ENCODE results near the gene MLC1.
A peak's percentile ranks its signal among the peaks of the same experiment; 100 is the strongest.

MLC1 gene

DNA sequence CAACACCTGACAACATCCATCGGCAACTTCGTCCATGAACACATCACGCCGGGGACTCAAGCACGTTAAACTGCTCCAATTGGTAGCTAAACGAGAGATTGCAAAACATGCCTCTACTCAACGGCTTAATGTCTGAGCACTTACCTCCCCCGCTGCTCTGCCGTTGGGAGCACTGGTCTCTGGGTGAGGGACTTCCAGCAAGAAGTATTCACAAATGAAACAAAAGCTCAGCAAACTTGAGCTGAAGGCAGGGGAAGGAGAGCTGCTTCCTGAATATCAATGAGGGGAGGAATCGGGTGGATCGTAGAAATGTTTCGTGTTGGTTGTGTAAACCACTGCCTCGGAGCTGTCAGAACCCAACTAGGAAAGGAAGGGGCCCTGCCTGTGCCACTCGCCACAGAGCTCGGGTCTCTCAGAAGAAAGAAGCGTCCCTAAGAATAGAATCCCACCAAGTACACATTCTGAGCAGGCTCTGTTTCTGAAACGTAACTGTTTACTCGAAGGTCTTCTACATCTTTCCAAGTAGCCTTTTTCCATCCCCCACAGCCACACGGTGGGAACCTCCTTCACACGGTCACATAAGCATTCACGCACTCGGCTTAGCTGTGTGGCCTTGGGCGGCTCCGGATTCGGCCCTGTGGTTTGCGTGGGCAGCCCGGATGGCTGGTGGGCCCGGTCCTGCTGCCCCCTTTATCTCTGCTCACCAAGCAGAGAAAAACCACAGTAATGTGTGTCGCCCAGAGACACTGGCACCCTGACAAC is at the start of gene MLC1:
MLC1 (minus strand) TSS at position 216 of the 762 bp plus-strand sequence. CDS start 524 bp downstream, outside the sequence.
- peak; percentile 95 for DNase-seq

- DNase-seq = no peak
Measured at GRCh38 chr22:50134481-50134880, 49.3 kb upstream of the MLC1 start.

DNA sequence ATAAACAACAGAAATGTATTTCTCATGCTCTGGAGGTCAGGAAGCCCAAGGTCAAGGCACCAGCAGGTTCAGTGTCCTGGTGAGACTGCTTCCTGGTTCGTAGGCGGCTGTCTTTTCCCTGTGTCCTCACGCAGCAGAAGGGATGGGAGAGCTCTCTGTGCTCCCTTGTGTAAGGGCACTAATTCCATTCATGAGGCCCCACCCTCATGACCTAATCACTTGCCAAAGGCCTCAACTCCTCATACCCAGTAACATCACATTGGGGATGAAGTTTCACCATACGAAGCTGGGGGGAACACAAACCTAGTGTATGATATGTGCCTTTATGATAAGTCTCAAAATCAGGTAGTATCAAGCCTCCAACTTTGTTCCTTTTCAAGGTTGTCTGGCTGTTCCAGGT is 46.7 kb upstream of the MLC1 start:
- DNase-seq = no peak

GRCh38 chr22:50129121-50129736 is 44.0 kb upstream of the MLC1 start:
- DNase-seq = no peak

DNA sequence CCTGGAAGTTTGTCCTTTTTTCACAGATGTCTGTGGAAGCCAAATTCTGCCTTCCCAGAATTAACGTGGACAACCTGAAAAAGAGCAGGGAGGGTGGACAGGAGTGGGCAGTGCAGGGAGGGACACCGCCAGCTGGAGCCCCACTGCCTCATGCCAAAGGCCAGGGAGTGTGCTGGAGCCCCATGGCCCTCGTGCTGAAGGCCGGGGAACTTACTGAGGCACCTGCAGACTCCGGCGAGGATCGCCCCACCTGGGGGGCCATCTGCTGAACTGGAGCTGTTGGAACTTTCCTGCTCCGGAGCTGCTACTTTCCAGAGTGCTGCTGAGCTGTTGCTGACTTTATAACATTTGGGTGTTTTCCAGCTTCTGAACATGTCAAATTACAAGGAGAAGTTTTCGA is 39.8 kb upstream of the MLC1 start:
- DNase-seq = no peak

GRCh38 chr22:50123119-50123518 is 37.9 kb upstream of the MLC1 start:
- no peak for DNase-seq

- no peak for DNase-seq
Measured at GRCh38 chr22:50121202-50121740, 36.0 kb upstream of the MLC1 start.

DNA sequence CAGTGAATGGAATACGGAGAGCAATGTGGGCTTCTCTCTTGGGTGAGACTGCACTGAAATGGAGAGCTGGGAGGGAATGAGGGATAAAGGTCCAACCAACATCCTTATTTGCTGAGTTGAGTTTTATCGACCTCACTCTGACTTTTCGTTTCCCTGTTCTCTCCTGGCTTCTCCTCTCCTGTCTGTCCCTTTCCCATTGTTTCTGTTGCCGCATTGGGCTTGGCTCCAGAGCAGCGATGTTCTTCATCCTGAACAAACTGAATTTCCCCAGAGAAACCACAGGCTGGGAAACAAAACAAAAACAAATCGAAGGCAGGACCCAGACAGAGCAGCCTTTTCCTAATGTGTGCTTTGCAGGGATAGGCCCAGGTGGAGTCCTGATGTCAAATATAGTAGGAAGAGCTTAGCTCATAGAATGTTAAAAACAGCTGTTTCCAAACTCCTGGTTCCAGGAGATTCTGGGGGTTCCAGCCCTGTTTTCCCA is 34.6 kb upstream of the MLC1 start:
- no peak for DNase-seq

DNA sequence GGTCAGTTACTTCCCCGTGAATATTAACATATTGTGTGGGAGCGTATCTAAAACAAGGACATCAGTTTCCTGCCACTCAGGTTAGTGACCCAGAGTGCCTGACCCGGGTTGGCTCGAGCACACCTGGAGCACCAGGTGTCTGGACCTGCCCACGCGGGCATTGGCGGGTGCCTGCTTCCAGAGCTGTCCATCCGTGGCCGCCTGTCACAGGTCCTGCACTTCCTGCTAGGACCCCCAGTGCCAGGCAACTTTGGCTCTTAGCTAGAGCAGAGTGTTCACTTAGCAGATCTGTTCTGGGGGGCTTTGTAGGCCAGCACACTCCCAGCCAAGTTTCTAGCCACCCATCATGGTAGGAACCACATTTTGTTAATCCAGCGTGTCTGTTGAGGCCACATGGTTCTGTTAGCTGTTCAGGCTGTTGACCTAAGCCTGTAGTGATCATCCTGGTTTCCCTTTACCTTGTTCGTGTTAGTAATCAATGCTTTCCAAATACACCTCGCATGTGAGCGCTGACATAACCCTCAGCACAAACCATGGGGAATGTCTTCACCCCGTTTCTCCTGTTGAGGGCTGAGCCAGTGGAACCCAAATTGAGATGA is 34.0 kb upstream of the MLC1 start:
- DNase-seq = no peak

DNA sequence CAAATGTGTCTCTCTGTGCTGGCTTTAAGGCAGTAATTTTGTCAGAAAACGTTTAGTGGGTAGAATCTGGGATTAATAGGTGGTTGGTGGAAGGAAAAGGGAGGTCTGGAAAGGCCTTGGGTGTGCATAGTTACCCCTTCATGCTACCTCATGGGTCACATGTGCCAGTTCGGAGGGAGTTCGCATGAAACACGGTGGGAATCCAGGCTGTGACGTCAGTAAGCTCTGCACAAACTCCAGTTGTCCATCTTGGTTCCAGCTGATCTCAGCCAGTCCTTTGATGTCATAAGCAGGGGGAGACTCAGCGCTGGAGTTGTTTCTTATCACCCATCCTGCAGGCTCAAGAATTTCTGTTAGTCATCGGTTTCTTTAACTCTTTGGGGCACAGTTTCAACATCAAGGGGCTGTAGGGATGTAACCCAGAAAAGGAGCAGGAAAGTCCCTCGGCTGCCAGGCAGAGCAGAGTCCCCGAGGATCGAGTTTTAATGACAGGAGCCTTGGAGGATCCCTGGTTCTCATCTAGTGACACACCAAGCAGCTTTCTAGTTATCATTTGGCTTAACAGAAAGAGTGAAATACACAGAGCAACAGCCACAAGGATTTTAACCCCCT is 33.4 kb upstream of the MLC1 start:
- DNase-seq = no peak

- no peak for DNase-seq
Measured at GRCh38 chr22:50118129-50118528, 32.9 kb upstream of the MLC1 start.

- no peak for DNase-seq
Measured at GRCh38 chr22:50117168-50117762, 32.0 kb upstream of the MLC1 start.

- DNase-seq = no peak
Measured at GRCh38 chr22:50115693-50116092, 30.5 kb upstream of the MLC1 start.

DNA sequence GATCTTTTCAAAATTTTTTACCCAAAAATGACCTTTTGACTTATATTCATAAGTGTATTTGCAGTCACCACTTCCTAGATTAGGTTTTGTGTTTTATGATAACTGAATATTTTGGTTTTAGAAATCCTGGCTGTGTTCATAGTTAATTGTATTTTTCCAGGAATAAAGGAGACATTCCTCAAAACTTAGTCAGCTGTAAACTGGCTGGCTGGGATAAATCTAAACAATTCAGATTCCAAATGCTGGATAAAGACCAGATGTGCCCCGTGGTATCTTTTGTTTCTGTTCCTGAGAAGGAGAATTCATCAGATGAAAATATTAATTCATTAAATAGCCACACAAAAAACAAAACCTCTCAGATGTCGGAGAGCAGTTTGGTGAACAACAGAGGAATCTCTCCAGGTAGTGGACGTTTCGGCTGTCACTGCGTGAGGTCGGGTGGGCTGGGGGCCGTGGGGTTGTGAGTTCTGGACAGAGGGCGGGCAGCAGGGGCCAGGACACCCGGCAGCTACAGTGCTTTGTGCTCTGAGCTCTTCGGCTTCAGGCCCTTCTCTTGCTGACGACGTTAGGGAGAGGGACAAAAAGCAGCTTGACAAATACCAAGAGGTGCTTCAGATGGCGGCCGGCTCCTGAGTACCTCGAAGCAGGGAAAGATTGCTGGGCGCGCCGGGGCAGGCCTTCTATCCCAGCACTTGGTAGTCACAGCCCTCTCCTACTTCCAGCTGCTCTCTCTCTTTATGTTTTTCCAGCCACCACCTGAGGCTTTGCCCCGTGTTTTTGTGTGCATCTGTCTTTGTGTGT is 29.2 kb upstream of the MLC1 start:
- DNase-seq = no peak

DNA sequence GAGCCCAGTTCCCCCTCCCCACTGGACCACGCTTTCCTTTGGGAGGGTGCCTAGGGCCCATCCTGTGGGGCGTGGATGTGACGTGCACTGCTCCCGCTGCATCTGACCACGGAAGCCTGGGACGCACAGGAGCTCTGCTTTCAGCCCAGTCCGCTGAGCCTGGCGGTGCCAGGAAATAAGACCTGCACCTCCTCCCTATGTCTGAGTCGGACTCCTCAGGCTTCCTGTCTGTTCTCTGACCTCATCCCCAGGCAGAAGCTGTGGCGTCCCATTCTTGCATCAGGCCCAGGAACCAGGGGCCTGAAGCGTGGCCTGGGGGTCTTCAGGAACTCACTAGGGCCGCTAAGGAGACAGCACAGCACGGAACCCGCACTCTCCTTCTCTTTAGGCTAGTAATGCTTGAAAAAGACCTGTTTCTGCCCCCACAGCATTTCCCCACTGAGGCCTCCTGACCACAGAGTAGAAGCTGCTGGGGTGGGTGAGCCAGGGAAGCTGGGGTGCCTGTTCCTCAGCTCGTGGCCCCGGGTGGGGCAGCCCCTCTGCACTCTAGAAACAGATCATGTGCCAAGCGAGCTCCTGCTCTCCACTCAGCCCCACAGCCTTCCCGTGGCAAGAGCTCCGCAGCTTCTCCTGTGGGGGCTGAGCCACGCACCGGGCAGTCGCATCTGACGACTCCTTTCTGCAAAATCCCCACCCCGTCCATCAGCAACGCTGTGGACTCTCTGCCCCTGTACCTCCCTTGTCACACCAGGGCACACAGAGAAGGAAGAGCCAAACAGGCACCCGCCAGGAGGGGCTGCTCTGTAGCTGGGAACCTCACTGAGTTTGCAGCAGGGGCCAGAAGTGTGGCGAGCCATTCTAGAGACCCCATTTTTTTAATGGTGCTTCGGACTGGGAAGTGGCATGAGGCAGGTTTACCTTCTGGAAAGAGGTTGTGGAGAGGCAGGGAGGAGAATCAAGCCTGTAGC is 27.2 kb upstream of the MLC1 start:
- DNase-seq = peak; percentile 73

- DNase-seq = no peak
Measured at GRCh38 chr22:50111056-50111455, 25.8 kb upstream of the MLC1 start.

- no peak for DNase-seq
Measured at GRCh38 chr22:50107529-50107928, 22.3 kb upstream of the MLC1 start.

DNA sequence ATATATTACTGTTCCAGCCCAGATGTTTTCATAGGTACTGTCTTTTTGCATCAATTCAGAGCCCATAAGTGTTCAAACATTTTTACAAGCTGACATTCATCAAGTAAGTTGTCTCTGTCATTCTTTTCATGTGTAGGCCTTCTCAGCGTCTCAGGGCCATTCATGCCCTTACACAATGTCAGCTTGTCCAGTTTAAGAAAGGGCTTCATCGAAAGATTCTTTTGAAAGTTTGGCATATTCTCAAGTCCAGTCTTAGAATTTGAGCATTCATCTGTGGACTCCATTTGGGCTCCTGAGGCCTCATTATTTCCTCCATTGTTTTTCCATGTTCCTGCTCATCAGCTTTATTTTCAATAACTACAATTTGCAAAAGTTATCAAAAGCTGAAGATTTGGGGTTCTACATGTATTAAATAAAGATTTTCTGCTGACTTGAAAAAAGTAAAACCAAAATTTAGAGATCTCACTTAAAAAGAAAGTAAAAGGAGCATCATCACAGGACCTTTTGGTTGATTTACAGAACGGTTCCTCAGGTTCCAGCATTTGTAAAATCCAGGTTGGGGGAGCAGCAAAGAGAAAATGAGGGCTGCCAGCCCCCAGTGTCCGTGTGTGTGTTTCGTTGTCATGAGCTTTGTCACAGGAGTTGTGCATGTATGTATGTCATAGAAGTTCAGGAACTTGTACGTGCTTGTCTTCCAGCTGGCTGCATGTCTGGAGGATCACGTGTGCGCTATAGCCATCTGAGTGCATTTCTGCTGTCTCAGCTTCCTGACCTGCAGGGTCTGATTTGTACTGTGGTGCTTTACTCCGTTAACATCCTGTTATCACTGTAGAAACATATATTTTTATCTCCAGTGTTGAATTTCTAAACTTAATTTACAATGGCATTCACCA is 20.2 kb upstream of the MLC1 start:
- DNase-seq = peak; percentile 63

- no peak for DNase-seq
Measured at GRCh38 chr22:50104141-50104544, 18.9 kb upstream of the MLC1 start.

DNA sequence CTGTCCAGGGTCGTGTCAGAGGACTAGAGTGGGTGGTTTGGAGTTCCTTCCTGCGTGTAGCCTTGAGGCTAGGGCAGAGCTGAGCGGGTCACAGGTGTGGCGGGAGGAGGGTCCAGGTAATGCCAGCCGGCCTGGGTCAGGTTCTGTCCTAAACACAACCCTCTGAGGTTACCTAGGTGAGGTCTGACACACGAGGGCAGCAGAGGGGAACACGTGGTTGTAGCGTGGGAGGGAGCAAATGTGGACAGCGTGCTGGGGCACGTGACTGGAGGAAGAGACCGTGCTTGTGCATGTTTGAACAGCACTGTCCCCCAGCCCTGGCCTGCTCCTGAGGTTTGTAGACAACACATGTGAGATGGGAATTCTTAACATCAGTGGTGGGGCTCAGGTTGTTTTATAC is 17.7 kb upstream of the MLC1 start:
- DNase-seq = no peak
